SK-N-SH (cell line): ENCODE measurements around the gene THAP3.

Experiments
- CTCF ChIP-seq: fragments of 200-600 bp; sonication (generic); IDR thresholded peaks from 2 replicates; pipeline ENCODE4 v1.6.1; 2017; ENCODE audit warnings: antibody characterized with exemption, mild to moderate bottlenecking, moderate library complexity
- EZH2phosphoT487 ChIP-seq: fragments of 200-600 bp; sonication (generic); IDR thresholded peaks from 2 replicates; pipeline ENCODE4 v1.6.1; 2017; ENCODE audit warnings: low read depth, mixed run types, mild to moderate bottlenecking, antibody characterized with exemption, moderate library complexity, borderline replicate concordance
- GATA2 ChIP-seq: sonication (generic); formaldehyde crosslinking; IDR thresholded peaks from 2 replicates; pipeline ENCODE4 v1.5.0; 2020; ENCODE audit warnings: mild to moderate bottlenecking, missing genetic modification reagents
- JUND ChIP-seq: IDR thresholded peaks from 2 replicates; pipeline ENCODE4 v1.4.0; 2012
- POLR2AphosphoS5 ChIP-seq: IDR thresholded peaks from 2 replicates; pipeline ENCODE4 v1.6.1; 2012; ENCODE audit warnings: low read depth, low read length
- RAD21 ChIP-seq: IDR thresholded peaks from 2 replicates; pipeline ENCODE4 v1.6.1; 2012; ENCODE audit warnings: mild to moderate bottlenecking, low read length
- TAF1 ChIP-seq: IDR thresholded peaks from 2 replicates; pipeline ENCODE4 v1.6.1; 2012; ENCODE audit warnings: low read depth, mild to moderate bottlenecking, low read length, moderate library complexity, borderline replicate concordance
- USF2 ChIP-seq: fragments of 150-350 bp; IDR thresholded peaks from 2 replicates; pipeline ENCODE4 v1.6.1; 2017; ENCODE audit warnings: antibody characterized with exemption, low read length, low read depth, borderline replicate concordance

- TF ChIP-seq CTCF: no peak
- TF ChIP-seq POLR2AphosphoS5: no peak
- TF ChIP-seq JUND: no peak
- TF ChIP-seq USF2: no peak
- no peak for TF ChIP-seq TAF1
- TF ChIP-seq GATA2 (CRISPR knock-in tag): no peak
- TF ChIP-seq EZH2phosphoT487: no peak
- TF ChIP-seq RAD21: no peak
Measured at GRCh38 chr1:6673816-6674398, 49.2 kb downstream of the THAP3 start.
